Measurements from ENCODE around the gene SGMS1. TPM values are rescaled to one million over a fixed set of nuclear protein-coding genes. Genes with fewer than 3 reads are reported as not detected.
"Not testable (repeated sequence)": the region's sequence is repeated elsewhere in the genome, so short reads cannot be mapped to it uniquely, and the experiment has no call there.

SGMS1 gene
- total and polyA plus RNA-seq, 4 experiments from 2014 or later: 10.0 to 33.0 (median 20.3) TPM

- peak overlapping the region in 3 of 8 donors; percentile 8 to 29 (median 25) for H3K4me3 Mint-ChIP-seq
- DNase-seq: no peak
- no peaks in the 10 kb centered on the region for H3K27me3 ChIP-seq (ENCODE audit: insufficient read depth, low read length)
- CTCF ChIA-PET (ENCODE audit: partially characterized antibody): no interaction called here
- POLR2A ChIA-PET (ENCODE audit: partially characterized antibody): interaction anchor here (1.0 kb wide), 1 partner anchor 192 kb away, joined by 5 read pairs; no protein-coding TSS in a partner anchor
- no peaks in the 10 kb centered on the region for H3K9me3 Mint-ChIP-seq
- no peaks in the 10 kb centered on the region for H3K36me3 ChIP-seq (ENCODE audit: insufficient read depth, low read length)
- no peaks in the 10 kb centered on the region for H3K27me3 Mint-ChIP-seq
- no peaks in the 10 kb centered on the region for H3K9me3 ChIP-seq (ENCODE audit: control insufficient read depth in 1 of 2, low read length in 2 of 2)
- peaks cover 29 to 38% of the 10 kb centered on the region in 2 donors for H3K36me3 Mint-ChIP-seq
- intact Hi-C loops (cut with micrococcal nuclease): no loop called here
- H3K27ac Mint-ChIP-seq: peak overlapping the region in 2 of 7 donors; percentile 61 to 83
- no peak overlapping the region for H3K4me3 ChIP-seq (ENCODE audit: low read length in 2 of 2)
- peaks cover 29 to 52% (median 40%) of the 10 kb centered on the region in 4 donors for H3K4me1 Mint-ChIP-seq
- peaks cover 22% of the 10 kb centered on the region for H3K4me1 ChIP-seq (ENCODE audit: insufficient read depth, low read length)
- no peak overlapping the region for H3K27ac ChIP-seq (ENCODE audit: low read depth, low read length)
These were observed 191.3 kb downstream of the SGMS1 start for GRCh38 chr10:50432211-50433009.

- Histone ChIP-seq H3K36me3 (ENCODE audit: insufficient read depth, low read length) (no peaks in the 10 kb centered on the region), H3K9me3 (ENCODE audit: control insufficient read depth in 1 of 2, low read length in 2 of 2) (no peaks in the 10 kb centered on the region), H3K4me3 (ENCODE audit: low read length in 2 of 2) (no peak overlapping the region), H3K4me1 (ENCODE audit: insufficient read depth, low read length) (peaks cover 22% of the 10 kb centered on the region), H3K27me3 (ENCODE audit: insufficient read depth, low read length) (no peaks in the 10 kb centered on the region), H3K27ac (ENCODE audit: low read depth, low read length) (no peak overlapping the region)
- H3K9me3 Mint-ChIP-seq: no peaks in the 10 kb centered on the region
- H3K4me3 Mint-ChIP-seq: peak overlapping the region in 6 of 8 donors; percentile 1 to 60 (median 26)
- peaks cover 29 to 42% of the 10 kb centered on the region in 2 donors for H3K36me3 Mint-ChIP-seq
- CTCF ChIA-PET (ENCODE audit: partially characterized antibody): no interaction called here
- POLR2A ChIA-PET (ENCODE audit: partially characterized antibody): interaction anchor here (0.7 to 1.0 kb wide), 2 partner anchors 193 kb away, joined by 3 to 5 read pairs; no protein-coding TSS in a partner anchor
- H3K27ac Mint-ChIP-seq: peak overlapping the region; percentile 5 to 84 (median 61)
- intact Hi-C loops (cut with micrococcal nuclease): no loop called here
- peak in 1 of 5 donors; percentile 3 for DNase-seq
- peaks cover 29 to 48% (median 36%) of the 10 kb centered on the region in 4 donors for H3K4me1 Mint-ChIP-seq
- no peaks in the 10 kb centered on the region for H3K27me3 Mint-ChIP-seq
These were observed 192.0 kb downstream of the SGMS1 start for GRCh38 chr10:50431791-50432190.

- DNase-seq: no peak
- no peaks in the 10 kb centered on the region for H3K27me3 Mint-ChIP-seq
- Histone ChIP-seq H3K27me3 (ENCODE audit: insufficient read depth, low read length) (no peaks in the 10 kb centered on the region), H3K9me3 (ENCODE audit: control insufficient read depth in 1 of 2, low read length in 2 of 2) (no peaks in the 10 kb centered on the region), H3K4me3 (ENCODE audit: low read length in 2 of 2) (no peak overlapping the region), H3K4me1 (ENCODE audit: insufficient read depth, low read length) (peaks cover 22% of the 10 kb centered on the region), H3K36me3 (ENCODE audit: insufficient read depth, low read length) (no peaks in the 10 kb centered on the region), H3K27ac (ENCODE audit: low read depth, low read length) (no peak overlapping the region)
- H3K4me1 Mint-ChIP-seq: peaks cover 32 to 52% (median 36%) of the 10 kb centered on the region in 4 donors
- CTCF ChIA-PET (ENCODE audit: partially characterized antibody): no interaction called here
- peak overlapping the region in 2 of 8 donors; percentile 28 to 60 for H3K4me3 Mint-ChIP-seq
- intact Hi-C loops (cut with micrococcal nuclease): no loop called here
- POLR2A ChIA-PET (ENCODE audit: partially characterized antibody): interaction anchor here (0.7 kb wide), 1 partner anchor 194 kb away, joined by 3 read pairs; no protein-coding TSS in a partner anchor
- no peaks in the 10 kb centered on the region for H3K9me3 Mint-ChIP-seq
- peaks cover 27 to 41% of the 10 kb centered on the region in 2 donors for H3K36me3 Mint-ChIP-seq
- peak overlapping the region in 6 of 7 donors; percentile 5 to 84 (median 54) for H3K27ac Mint-ChIP-seq
These were observed 192.6 kb downstream of the SGMS1 start for GRCh38 chr10:50431133-50431532.

GRCh38 chr10:50426485-50426884, 197.3 kb downstream of the SGMS1 start:
- Mint-ChIP-seq H3K4me3 (no peak overlapping the region), H3K27me3 (no peaks in the 10 kb centered on the region), H3K27ac (no peak overlapping the region), H3K9me3 (no peaks in the 10 kb centered on the region), H3K4me1 (peaks cover 12 to 31% (median 16%) of the 10 kb centered on the region in 4 donors), H3K36me3 (peaks cover 9 to 38% of the 10 kb centered on the region in 2 donors)
- Histone ChIP-seq H3K27me3 (ENCODE audit: insufficient read depth, low read length) (no peaks in the 10 kb centered on the region), H3K9me3 (ENCODE audit: control insufficient read depth in 1 of 2, low read length in 2 of 2) (no peaks in the 10 kb centered on the region), H3K36me3 (ENCODE audit: insufficient read depth, low read length) (no peaks in the 10 kb centered on the region), H3K4me3 (ENCODE audit: low read length in 2 of 2) (no peak overlapping the region), H3K27ac (ENCODE audit: low read depth, low read length) (no peak overlapping the region), H3K4me1 (ENCODE audit: insufficient read depth, low read length) (peaks cover 6% of the 10 kb centered on the region)
- ChIA-PET CTCF (ENCODE audit: partially characterized antibody) (no interaction called here), POLR2A (ENCODE audit: partially characterized antibody) (no interaction called here)
- no peak for DNase-seq
- intact Hi-C loops (cut with micrococcal nuclease): no loop called here

- H3K4me1 ChIP-seq (ENCODE audit: insufficient read depth, low read length): peaks cover 10% of the 10 kb centered on the region
- H3K27me3 ChIP-seq (ENCODE audit: insufficient read depth, low read length); H3K9me3 Mint-ChIP-seq; H3K36me3 ChIP-seq (ENCODE audit: insufficient read depth, low read length); H3K9me3 ChIP-seq (ENCODE audit: control insufficient read depth in 1 of 2, low read length in 2 of 2); DNase-seq; H3K27ac Mint-ChIP-seq; H3K27me3 Mint-ChIP-seq; H3K27ac ChIP-seq (ENCODE audit: low read depth, low read length); H3K4me3 Mint-ChIP-seq; POLR2A ChIA-PET (ENCODE audit: partially characterized antibody); intact Hi-C loops (cut with micrococcal nuclease); H3K4me3 ChIP-seq (ENCODE audit: low read length in 2 of 2): not testable (repeated sequence)
- Mint-ChIP-seq H3K4me1 (peaks cover 15 to 28% (median 22%) of the 10 kb centered on the region in 4 donors), H3K36me3 (peaks cover 9 to 34% of the 10 kb centered on the region in 2 donors)
- CTCF ChIA-PET (ENCODE audit: partially characterized antibody): interaction anchor here (1.5 kb wide), 1 partner anchor 197 kb away, joined by 5 read pairs; no protein-coding TSS in a partner anchor
These were observed 198.5 kb downstream of the SGMS1 start for GRCh38 chr10:50425215-50425614.

GRCh38 chr10:50423448-50423847, 200.3 kb downstream of the SGMS1 start:
- H3K36me3 Mint-ChIP-seq: peaks cover 7 to 33% of the 10 kb centered on the region in 2 donors
- Histone ChIP-seq H3K4me3 (ENCODE audit: low read length in 2 of 2) (no peak overlapping the region), H3K9me3 (ENCODE audit: control insufficient read depth in 1 of 2, low read length in 2 of 2) (no peaks in the 10 kb centered on the region), H3K36me3 (ENCODE audit: insufficient read depth, low read length) (no peaks in the 10 kb centered on the region), H3K27me3 (ENCODE audit: insufficient read depth, low read length) (no peaks in the 10 kb centered on the region), H3K27ac (ENCODE audit: low read depth, low read length) (no peak overlapping the region), H3K4me1 (ENCODE audit: insufficient read depth, low read length) (peaks cover 21% of the 10 kb centered on the region)
- no peaks in the 10 kb centered on the region for H3K27me3 Mint-ChIP-seq
- intact Hi-C loops (cut with micrococcal nuclease): loop anchor here (5.0 kb wide), 1 partner anchor 51 kb away; no protein-coding TSS in a partner anchor
- H3K27ac Mint-ChIP-seq: no peak overlapping the region
- no peak for DNase-seq
- ChIA-PET POLR2A (ENCODE audit: partially characterized antibody) (interaction anchor here (0.9 kb wide), 1 partner anchor 200 kb away, joined by 3 read pairs; no protein-coding TSS in a partner anchor), CTCF (ENCODE audit: partially characterized antibody) (no interaction called here)
- H3K9me3 Mint-ChIP-seq: no peaks in the 10 kb centered on the region
- peaks cover 22 to 34% (median 28%) of the 10 kb centered on the region in 4 donors for H3K4me1 Mint-ChIP-seq
- no peak overlapping the region for H3K4me3 Mint-ChIP-seq

- intact Hi-C loops (cut with micrococcal nuclease): loop anchor here (5.0 kb wide), 1 partner anchor 50 kb away; no protein-coding TSS in a partner anchor
- DNase-seq: no peak
- CTCF ChIA-PET (ENCODE audit: partially characterized antibody): no interaction called here
- H3K27me3 ChIP-seq (ENCODE audit: insufficient read depth, low read length): no peaks in the 10 kb centered on the region
- no peak overlapping the region for H3K27ac ChIP-seq (ENCODE audit: low read depth, low read length)
- no peak overlapping the region for H3K4me3 ChIP-seq (ENCODE audit: low read length in 2 of 2)
- Mint-ChIP-seq H3K4me3 (peak overlapping the region in 2 of 8 donors; percentile 31 to 69), H3K27ac (no peak overlapping the region), H3K36me3 (peaks cover 8 to 21% of the 10 kb centered on the region in 2 donors), H3K27me3 (no peaks in the 10 kb centered on the region), H3K4me1 (peaks cover 28 to 42% (median 32%) of the 10 kb centered on the region in 4 donors), H3K9me3 (no peaks in the 10 kb centered on the region)
- no peaks in the 10 kb centered on the region for H3K9me3 ChIP-seq (ENCODE audit: control insufficient read depth in 1 of 2, low read length in 2 of 2)
- POLR2A ChIA-PET (ENCODE audit: partially characterized antibody): no interaction called here
- H3K36me3 ChIP-seq (ENCODE audit: insufficient read depth, low read length): no peaks in the 10 kb centered on the region
- peaks cover 28% of the 10 kb centered on the region for H3K4me1 ChIP-seq (ENCODE audit: insufficient read depth, low read length)
These were observed 201.5 kb downstream of the SGMS1 start for GRCh38 chr10:50422259-50422658.

All from CD4-positive, alpha-beta memory T cell (primary cell).